NOMO-1 (cell line): Measurements from ENCODE around the gene RHOT2.

Experiments used
- DNase-seq, 2 experiments: peaks; one replicate each; lab custom pipeline; 2025; ENCODE audit not compliant: unreplicated experiment in 2 of 2; lab: John Stamatoyannopoulos, UW

The RHOT2 gene

GRCh38 chr16:647173-647902 is 20.6 kb upstream of the RHOT2 start:
- DNase-seq, result no peak

- DNase-seq, result peak; percentile 44 to 46
These were observed 19.7 kb upstream of the RHOT2 start for GRCh38 chr16:648071-648780.

- peak; percentile 90 to 91 for DNase-seq
These were observed 18.9 kb upstream of the RHOT2 start, which contains the start of gene WDR90 for GRCh38 chr16:648781-649589. WDR90 (plus strand) TSS chr16:649365; CDS start chr16:649417, 52 bp downstream.

GRCh38 chr16:649631-650030 is 18.3 kb upstream of the RHOT2 start:
- no peak for DNase-seq

- no peak for DNase-seq
These were observed 16.1 kb upstream of the RHOT2 start for GRCh38 chr16:651844-652243.

GRCh38 chr16:652454-653305 is 15.3 kb upstream of the RHOT2 start:
- no peak for DNase-seq

GRCh38 chr16:654034-654433 is 13.9 kb upstream of the RHOT2 start:
- DNase-seq, result no peak

- DNase-seq, result no peak
These were observed 10.4 kb upstream of the RHOT2 start for GRCh38 chr16:657487-657886.

- DNase-seq, result no peak
These were observed 9.0 kb upstream of the RHOT2 start for GRCh38 chr16:658679-659571.

GRCh38 chr16:659618-660017 is 8.3 kb upstream of the RHOT2 start:
- no peak for DNase-seq

GRCh38 chr16:660132-660458 is 7.8 kb upstream of the RHOT2 start:
- DNase-seq, result no peak

- peak; percentile 79 to 86 for DNase-seq
These were observed 7.3 kb upstream of the RHOT2 start for GRCh38 chr16:660459-661183.

- no peak for DNase-seq
These were observed 6.6 kb upstream of the RHOT2 start for GRCh38 chr16:661184-661821.

GRCh38 chr16:662095-662494 is 5.8 kb upstream of the RHOT2 start:
- DNase-seq, result no peak

GRCh38 chr16:662597-662996 is 5.3 kb upstream of the RHOT2 start:
- no peak for DNase-seq

GRCh38 chr16:666572-666971 is 1.4 kb upstream of the RHOT2 start:
- DNase-seq, result no peak

- DNase-seq, result no peak
These were observed 686 bp upstream of the RHOT2 start for GRCh38 chr16:667113-667779.
